MG63 (cell line): Measurements from ENCODE around the gene VWA8. TPM values are rescaled to one million over a fixed set of nuclear protein-coding genes. Genes with fewer than 3 reads are reported as not detected.
"Not testable (repeated sequence)": the region's sequence is repeated elsewhere in the genome, so short reads cannot be mapped to it uniquely, and the experiment has no call there.

ENCODE experiments used
- DNase-seq: peaks from one replicate; pipeline ENCODE4 v3.0.0-alpha.2; 2020
- H3K27me3 ChIP-seq: fragments of 250-450 bp; sonication (Bioruptor Pico); 2 replicates; pipeline ENCODE4 v1.5.1; 2020; ENCODE audit warnings: mild to moderate bottlenecking, moderate library complexity
- H3K36me3 ChIP-seq: fragments of 250-450 bp; sonication (Bioruptor Pico); 2 replicates; pipeline ENCODE4 v1.5.1; 2020; ENCODE audit warnings: mild to moderate bottlenecking, moderate library complexity
- H3K4me3 ChIP-seq: fragments of 250-450 bp; sonication (Bioruptor Pico); 2 replicates; pipeline ENCODE4 v1.5.1; 2020; ENCODE audit warnings: mild to moderate bottlenecking, moderate library complexity
- H3K9me3 ChIP-seq: fragments of 250-450 bp; sonication (Bioruptor Pico); 2 replicates; pipeline ENCODE4 v1.5.1; 2020; ENCODE audit warnings: mild to moderate bottlenecking, moderate library complexity
- total RNA-seq: library from RNA; depleted of rRNA; stranded (reverse); fragments of >200 nt; shearing (Covaris generic); gene quantifications from 2 replicates; pipeline ENCODE4 v1.2.3, GENCODE V29; 2014; ENCODE audit warnings: low replicate concordance

Gene VWA8
- total RNA-seq, 1 experiment from 2014 or later: 10.5 TPM

GRCh38 chr13:41916173-41916954 lies 44.5 kb downstream of the VWA8 start:
- H3K36me3 ChIP-seq: no peaks in the 10 kb centered on the region
- H3K27me3 ChIP-seq: no peaks in the 10 kb centered on the region
- DNase-seq: no peak
- H3K4me3 ChIP-seq: no peak overlapping the region
- H3K9me3 ChIP-seq: no peaks in the 10 kb centered on the region

GRCh38 chr13:41915081-41915480 lies 45.8 kb downstream of the VWA8 start:
- no peaks in the 10 kb centered on the region for H3K36me3 ChIP-seq
- no peak for DNase-seq
- H3K4me3 ChIP-seq: no peak overlapping the region
- no peaks in the 10 kb centered on the region for H3K27me3 ChIP-seq
- H3K9me3 ChIP-seq: no peaks in the 10 kb centered on the region

GRCh38 chr13:41914552-41914951 lies 46.4 kb downstream of the VWA8 start:
- no peak for DNase-seq
- Histone ChIP-seq H3K27me3 (no peaks in the 10 kb centered on the region), H3K36me3 (no peaks in the 10 kb centered on the region), H3K4me3 (no peak overlapping the region), H3K9me3 (no peaks in the 10 kb centered on the region)

GRCh38 chr13:41909506-41909905 lies 51.4 kb downstream of the VWA8 start:
- DNase-seq: no peak
- no peaks in the 10 kb centered on the region for H3K9me3 ChIP-seq
- no peaks in the 10 kb centered on the region for H3K36me3 ChIP-seq
- H3K27me3 ChIP-seq: no peaks in the 10 kb centered on the region
- no peak overlapping the region for H3K4me3 ChIP-seq

- no peaks in the 10 kb centered on the region for H3K9me3 ChIP-seq
- no peak for DNase-seq
- no peaks in the 10 kb centered on the region for H3K36me3 ChIP-seq
- no peak overlapping the region for H3K4me3 ChIP-seq
- H3K27me3 ChIP-seq: no peaks in the 10 kb centered on the region
These were observed 55.2 kb downstream of the VWA8 start for GRCh38 chr13:41905600-41906254.

GRCh38 chr13:41900918-41901317 lies 60.0 kb downstream of the VWA8 start:
- DNase-seq: no peak
- H3K36me3 ChIP-seq: 0 out of 2 replicates have a peak, but pooled peaks cover 3% of the 10 kb centered on the region
- H3K9me3 ChIP-seq: no peaks in the 10 kb centered on the region
- no peak overlapping the region for H3K4me3 ChIP-seq
- no peaks in the 10 kb centered on the region for H3K27me3 ChIP-seq

GRCh38 chr13:41898411-41898810 lies 62.5 kb downstream of the VWA8 start:
- not testable (repeated sequence) for DNase-seq, H3K4me3 ChIP-seq, H3K9me3 ChIP-seq

GRCh38 chr13:41897126-41897525 lies 63.8 kb downstream of the VWA8 start:
- Histone ChIP-seq H3K9me3 (no peaks in the 10 kb centered on the region), H3K36me3 (0 out of 2 replicates have a peak, but pooled peaks cover 3% of the 10 kb centered on the region), H3K4me3 (no peak overlapping the region), H3K27me3 (no peaks in the 10 kb centered on the region)
- no peak for DNase-seq

More at GRCh38 chr13:41898411-41898810, 62.5 kb downstream of the VWA8 start:
- H3K27me3 ChIP-seq, H3K36me3 ChIP-seq: not testable (repeated sequence)

GRCh38 chr13:41895478-41895877 lies 65.4 kb downstream of the VWA8 start:
- Histone ChIP-seq H3K9me3 (no peaks in the 10 kb centered on the region), H3K4me3 (no peak overlapping the region), H3K27me3 (no peaks in the 10 kb centered on the region), H3K36me3 (peaks cover 6% of the 10 kb centered on the region; the same call in 1 of the 2 replicates)
- no peak for DNase-seq

- Histone ChIP-seq H3K4me3 (no peak overlapping the region), H3K36me3 (peaks cover 4% of the 10 kb centered on the region), H3K9me3 (no peaks in the 10 kb centered on the region), H3K27me3 (no peaks in the 10 kb centered on the region)
- no peak for DNase-seq
These were observed 69.8 kb downstream of the VWA8 start for GRCh38 chr13:41891119-41891518.

GRCh38 chr13:41883147-41883546 lies 77.8 kb downstream of the VWA8 start:
- no peaks in the 10 kb centered on the region for H3K27me3 ChIP-seq
- no peak overlapping the region for H3K4me3 ChIP-seq
- peaks cover 16% of the 10 kb centered on the region for H3K36me3 ChIP-seq
- no peak for DNase-seq
- no peaks in the 10 kb centered on the region for H3K9me3 ChIP-seq

- not testable (repeated sequence) for H3K27me3 ChIP-seq, H3K9me3 ChIP-seq, H3K4me3 ChIP-seq, DNase-seq
- peaks cover 16% of the 10 kb centered on the region for H3K36me3 ChIP-seq
These were observed 79.0 kb downstream of the VWA8 start for GRCh38 chr13:41881890-41882289.

- H3K36me3 ChIP-seq: peaks cover 16% of the 10 kb centered on the region
- no peaks in the 10 kb centered on the region for H3K27me3 ChIP-seq
- DNase-seq: no peak
- H3K9me3 ChIP-seq: no peaks in the 10 kb centered on the region
- no peak overlapping the region for H3K4me3 ChIP-seq
These were observed 79.9 kb downstream of the VWA8 start for GRCh38 chr13:41880966-41881365.

- Histone ChIP-seq H3K9me3 (no peaks in the 10 kb centered on the region), H3K27me3 (no peaks in the 10 kb centered on the region), H3K36me3 (peaks cover 21% of the 10 kb centered on the region), H3K4me3 (no peak overlapping the region)
- no peak for DNase-seq
These were observed 96.3 kb downstream of the VWA8 start for GRCh38 chr13:41864658-41865057.

GRCh38 chr13:41862659-41863058 lies 98.2 kb downstream of the VWA8 start:
- DNase-seq, H3K27me3 ChIP-seq, H3K9me3 ChIP-seq, H3K4me3 ChIP-seq: not testable (repeated sequence)
- peaks cover 16% of the 10 kb centered on the region for H3K36me3 ChIP-seq

- Histone ChIP-seq H3K36me3 (peaks cover 8% of the 10 kb centered on the region; the same call in 1 of the 2 replicates), H3K4me3 (no peak overlapping the region), H3K9me3 (no peaks in the 10 kb centered on the region), H3K27me3 (no peaks in the 10 kb centered on the region)
- no peak for DNase-seq
These were observed 101.3 kb downstream of the VWA8 start for GRCh38 chr13:41859565-41859964.

- H3K9me3 ChIP-seq: no peaks in the 10 kb centered on the region
- H3K36me3 ChIP-seq: peaks cover 3% of the 10 kb centered on the region; the same call in 1 of the 2 replicates
- no peaks in the 10 kb centered on the region for H3K27me3 ChIP-seq
- no peak for DNase-seq
- H3K4me3 ChIP-seq: no peak overlapping the region
These were observed 102.1 kb downstream of the VWA8 start for GRCh38 chr13:41858780-41859179.

- Histone ChIP-seq H3K27me3 (no peaks in the 10 kb centered on the region), H3K4me3 (no peak overlapping the region), H3K9me3 (no peaks in the 10 kb centered on the region), H3K36me3 (peaks cover 8% of the 10 kb centered on the region; the same call in 1 of the 2 replicates)
- DNase-seq: no peak
These were observed 106.2 kb downstream of the VWA8 start for GRCh38 chr13:41854758-41855157.
